Keratinocyte (primary cell): ENCODE measurements around the gene TMEM132D. TPM values are rescaled to one million over a fixed set of nuclear protein-coding genes. Genes with fewer than 3 reads are reported as not detected.

Experiments used
- DNase-seq: peaks from one replicate; pipeline ENCODE4 v3.0.0-alpha.2; 2011; ENCODE audit warnings: low read depth, missing footprints, low spot score
- FAIRE-seq: peaks from 2 replicates; lab custom pipeline; 2011; peaks lifted over from hg19 to GRCh38; lab: Jason Lieb, UNC
- H2AFZ ChIP-seq: 2 replicates; pipeline ENCODE4 v1.6.0; 2012; ENCODE audit warnings: low read length, control low read depth, inconsistent platforms; ENCODE audit not compliant: control insufficient read depth
- H3K27ac ChIP-seq: 2 replicates; pipeline ENCODE4 v1.5.1; 2011; ENCODE audit warnings: low read length; ENCODE audit not compliant: control insufficient read depth, insufficient read depth
- H3K27me3 ChIP-seq: 3 replicates; pipeline ENCODE4 v1.6.0; 2011; ENCODE audit warnings: low read length; ENCODE audit not compliant: control insufficient read depth, insufficient read depth; ENCODE audit errors: extremely low read depth
- H3K36me3 ChIP-seq, 2 experiments: 2 replicates in 1 of 2; 3 replicates in 1 of 2; pipeline ENCODE4 v1.5.1; 2011; ENCODE audit warnings: low read length in 2 of 2, mild to moderate bottlenecking in 1 of 2; ENCODE audit not compliant: control insufficient read depth in 2 of 2, insufficient read depth in 2 of 2; ENCODE audit errors: extremely low read depth in 1 of 2
- H3K4me1 ChIP-seq: 3 replicates; pipeline ENCODE4 v1.5.1; 2011; ENCODE audit warnings: low read length; ENCODE audit not compliant: control insufficient read depth, insufficient read depth; ENCODE audit errors: extremely low read depth
- H3K4me2 ChIP-seq: 3 replicates; pipeline ENCODE4 v1.6.0; 2011; ENCODE audit warnings: low read depth, low read length; ENCODE audit not compliant: control insufficient read depth, insufficient read depth; ENCODE audit errors: extremely low read depth
- H3K4me3 ChIP-seq, 3 experiments: fragments of 200-600 bp in 1 of 3; sonication (generic) in 1 of 3; 2 replicates in 2 of 3; 3 replicates in 1 of 3; pipeline ENCODE4 v1.5.1; 2011 to 2016; ENCODE audit warnings: low read length in 3 of 3, mild to moderate bottlenecking in 3 of 3, control low read depth in 2 of 3, inconsistent platforms in 1 of 3, low read depth in 1 of 3, mixed read lengths in 1 of 3, mixed run types in 1 of 3, moderate library complexity in 1 of 3; ENCODE audit not compliant: control insufficient read depth in 2 of 3, insufficient read depth in 2 of 3; ENCODE audit errors: extremely low read depth in 1 of 3
- H3K79me2 ChIP-seq: 2 replicates; pipeline ENCODE4 v1.6.0; 2012; ENCODE audit warnings: low read length; ENCODE audit not compliant: control insufficient read depth, insufficient read depth
- H3K9ac ChIP-seq: 3 replicates; pipeline ENCODE4 v1.6.0; 2011; ENCODE audit warnings: low read length; ENCODE audit not compliant: control insufficient read depth, insufficient read depth; ENCODE audit errors: extremely low read depth
- H3K9me1 ChIP-seq: 3 replicates; pipeline ENCODE4 v1.6.0; 2011; ENCODE audit warnings: low read length; ENCODE audit not compliant: control insufficient read depth, insufficient read depth; ENCODE audit errors: extremely low read depth
- H3K9me3 ChIP-seq: 2 replicates; pipeline ENCODE4 v1.5.1; 2012; ENCODE audit warnings: low read depth, low read length; ENCODE audit not compliant: control insufficient read depth
- H4K20me1 ChIP-seq: 3 replicates; pipeline ENCODE4 v1.6.0; 2011; ENCODE audit warnings: low read length; ENCODE audit not compliant: control insufficient read depth, insufficient read depth; ENCODE audit errors: extremely low read depth
- EZH2 ChIP-seq: IDR thresholded peaks from one replicate; pipeline ENCODE4 v1.6.1; 2012; ENCODE audit warnings: inconsistent platforms, mild to moderate bottlenecking, low read length, moderate library complexity
- dilution Hi-C: fragments of 300-500 bp; cut with MboI; formaldehyde crosslinking; loops from one replicate; pipeline ENCODE4 v1.7.0; 2020; ENCODE audit warnings: low sequenced_read_pairs; ENCODE audit not compliant: extremely low pct_ligation_motif_present
- polyA plus RNA-seq, 5 experiments: library from polyadenylated mRNA; depleted of rRNA in 3 of 5; stranded (reverse) in 3 of 5; stranded (forward) in 1 of 5; unstranded in 1 of 5; fragments of >200 nt; gene quantifications; 1 replicate in 1 of 5; 2 replicates in 3 of 5; 3 replicates in 1 of 5; pipeline versions ENCODE4 v1.2.1 to v1.2.3, GENCODE V29; 2011 to 2012; ENCODE audit warnings: missing spikeins in 2 of 5, low read depth in 1 of 5, low replicate concordance in 1 of 5
- TF ChIP-seq, protein P1 (sequence below), 3 experiments: IDR thresholded peaks in 1 of 3; conservative IDR thresholded peaks in 1 of 3; optimal IDR thresholded peaks in 1 of 3; 2 replicates in 2 of 3; 3 replicates in 1 of 3; pipeline versions ENCODE3 to v1.5.1; 2011; ENCODE audit warnings: low read length in 3 of 3, mild to moderate bottlenecking in 3 of 3, moderate library complexity in 2 of 3, control low read depth in 1 of 3, inconsistent platforms in 1 of 3; ENCODE audit not compliant: insufficient read depth in 2 of 3; ENCODE audit errors: extremely low read depth in 1 of 3

TMEM132D gene
- polyA plus RNA-seq, 1 donor (not counting 4 experiments of a cell fraction or from before 2014, with no cell fraction given), result not detected

DNA sequence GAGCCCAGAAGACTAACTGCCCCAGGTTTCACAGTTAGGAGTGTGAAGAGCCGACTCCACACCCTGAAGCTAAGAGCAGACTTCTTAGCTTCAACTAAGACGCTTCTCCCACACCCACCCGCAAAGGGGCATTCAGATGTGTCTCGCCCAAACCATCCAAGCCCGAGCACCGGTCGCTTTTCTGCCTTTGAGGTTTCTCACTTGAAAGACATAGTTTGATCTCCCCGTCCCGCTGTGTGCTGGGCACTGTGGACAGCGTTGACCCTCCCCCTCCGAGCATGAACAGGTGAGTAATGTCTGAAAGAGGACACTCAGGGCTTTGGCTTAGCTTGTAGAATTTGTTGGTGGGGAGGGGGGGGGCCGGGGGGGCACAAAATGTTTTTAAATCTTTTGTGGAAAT, 123.8 kb downstream of the TMEM132D start:
- DNase-seq, result no peak
- Histone ChIP-seq H3K4me1 (no peaks in the 10 kb centered on the region), H3K9ac (no peak overlapping the region), H4K20me1 (no peaks in the 10 kb centered on the region), H3K4me3 (no peak overlapping the region), H3K9me1 (no peaks in the 10 kb centered on the region), H2AFZ (no peak overlapping the region), H3K36me3 (no peaks in the 10 kb centered on the region), H3K27me3 (no peaks in the 10 kb centered on the region), H3K79me2 (no peaks in the 10 kb centered on the region), H3K27ac (no peak overlapping the region), H3K9me3 (no peaks in the 10 kb centered on the region), H3K4me2 (no peak overlapping the region)
- TF ChIP-seq, protein P1, sequence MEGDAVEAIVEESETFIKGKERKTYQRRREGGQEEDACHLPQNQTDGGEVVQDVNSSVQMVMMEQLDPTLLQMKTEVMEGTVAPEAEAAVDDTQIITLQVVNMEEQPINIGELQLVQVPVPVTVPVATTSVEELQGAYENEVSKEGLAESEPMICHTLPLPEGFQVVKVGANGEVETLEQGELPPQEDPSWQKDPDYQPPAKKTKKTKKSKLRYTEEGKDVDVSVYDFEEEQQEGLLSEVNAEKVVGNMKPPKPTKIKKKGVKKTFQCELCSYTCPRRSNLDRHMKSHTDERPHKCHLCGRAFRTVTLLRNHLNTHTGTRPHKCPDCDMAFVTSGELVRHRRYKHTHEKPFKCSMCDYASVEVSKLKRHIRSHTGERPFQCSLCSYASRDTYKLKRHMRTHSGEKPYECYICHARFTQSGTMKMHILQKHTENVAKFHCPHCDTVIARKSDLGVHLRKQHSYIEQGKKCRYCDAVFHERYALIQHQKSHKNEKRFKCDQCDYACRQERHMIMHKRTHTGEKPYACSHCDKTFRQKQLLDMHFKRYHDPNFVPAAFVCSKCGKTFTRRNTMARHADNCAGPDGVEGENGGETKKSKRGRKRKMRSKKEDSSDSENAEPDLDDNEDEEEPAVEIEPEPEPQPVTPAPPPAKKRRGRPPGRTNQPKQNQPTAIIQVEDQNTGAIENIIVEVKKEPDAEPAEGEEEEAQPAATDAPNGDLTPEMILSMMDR (optimal IDR thresholded peaks at IDR 0.05 in 1 of 3, IDR thresholded peaks at IDR 0.05 in 1 of 3, conservative IDR thresholded peaks at IDR 0.05 in 1 of 3; ENCODE audit: extremely low read depth in 1 of 3, insufficient read depth in 2 of 3, low read length in 3 of 3), result no peak
- no peak for TF ChIP-seq EZH2
- dilution Hi-C loops, result no loop called here
- FAIRE-seq, result no peak

DNA sequence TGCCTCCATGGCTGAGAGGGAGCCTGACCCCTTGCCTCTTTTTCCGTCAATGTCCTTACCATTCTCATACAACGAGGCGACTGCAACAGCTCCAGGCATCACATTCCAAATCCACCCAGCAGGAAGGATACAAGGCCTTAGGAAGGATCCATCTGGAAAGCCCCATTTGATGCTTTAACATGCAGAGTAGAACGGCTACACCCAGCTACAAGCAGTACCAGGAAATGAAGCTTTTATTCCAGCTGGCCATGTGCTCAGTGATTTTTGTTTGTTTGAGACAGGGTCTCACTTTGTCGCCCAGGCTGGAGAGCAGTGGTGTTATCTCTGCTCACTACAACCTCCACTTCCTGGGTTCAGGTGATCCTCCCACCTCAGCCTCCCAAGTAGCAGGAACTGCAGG, 124.8 kb downstream of the TMEM132D start:
- DNase-seq (no peak), FAIRE-seq (no peak)
- H3K4me1 ChIP-seq, result no peaks in the 10 kb centered on the region
- no peak overlapping the region for H3K4me2 ChIP-seq
- H3K27ac ChIP-seq, result no peak overlapping the region
- no peaks in the 10 kb centered on the region for H4K20me1 ChIP-seq
- H3K36me3 ChIP-seq, result no peaks in the 10 kb centered on the region
- H3K9me1 ChIP-seq, result no peaks in the 10 kb centered on the region
- TF ChIP-seq, protein P1 (optimal IDR thresholded peaks at IDR 0.05 in 1 of 3, IDR thresholded peaks at IDR 0.05 in 1 of 3, conservative IDR thresholded peaks at IDR 0.05 in 1 of 3; ENCODE audit: extremely low read depth in 1 of 3, insufficient read depth in 2 of 3, low read length in 3 of 3), result no peak
- peaks cover 1% of the 10 kb centered on the region for H3K9me3 ChIP-seq
- no peaks in the 10 kb centered on the region for H3K27me3 ChIP-seq
- H3K9ac ChIP-seq, result no peak overlapping the region
- H2AFZ ChIP-seq, result no peak overlapping the region
- H3K4me3 ChIP-seq, result no peak overlapping the region
- no peaks in the 10 kb centered on the region for H3K79me2 ChIP-seq
- dilution Hi-C loops, result no loop called here
